AG04450 (cell line): ENCODE results near the gene ADIPOQ. TPM values are rescaled to one million over a fixed set of nuclear protein-coding genes. Genes with fewer than 3 reads are reported as not detected.
"Not testable (repeated sequence)": the region's sequence is repeated elsewhere in the genome, so short reads cannot be mapped to it uniquely, and the experiment has no call there.

Experiments used
- CTCF ChIA-PET: fragments of 300-600, 350-600 bp; formaldehyde crosslinking; extraction: SDS; loops from one replicate; lab custom pipeline; 2022; ENCODE audit warnings: antibody characterized with exemption, inconsistent platforms; lab: Charles Lee
- POLR2A ChIA-PET: fragments of 350-600 bp; formaldehyde crosslinking; extraction: SDS; loops from one replicate; lab custom pipeline; 2021; ENCODE audit warnings: antibody characterized with exemption, inconsistent platforms; lab: Yijun Ruan, JAX
- DNase-seq: peaks from one replicate; pipeline ENCODE4 v3.0.0-alpha.2; 2011; ENCODE audit warnings: low read depth, low spot score
- H3K27ac ChIP-seq: one replicate; pipeline ENCODE4 v1.5.1; 2012; ENCODE audit warnings: low read depth, low read length, control low read depth
- H3K27me3 ChIP-seq: one replicate; pipeline ENCODE4 v1.6.0; 2012; ENCODE audit warnings: low read length; ENCODE audit not compliant: control insufficient read depth, insufficient read depth
- H3K4me3 ChIP-seq: 2 replicates; pipeline ENCODE4 v1.5.1; 2011; ENCODE audit warnings: mild to moderate bottlenecking, low read depth, low read length, control low read depth
- H3K9me3 ChIP-seq: 2 replicates; pipeline ENCODE4 v1.5.1; 2012; ENCODE audit warnings: low read length; ENCODE audit not compliant: control insufficient read depth, insufficient read depth
- CTCF ChIP-seq: IDR thresholded peaks from 2 replicates; pipeline ENCODE4 v1.5.1; 2011; ENCODE audit warnings: low read depth, low read length, control low read depth, inconsistent platforms
- polyA plus RNA-seq: library from polyadenylated mRNA; depleted of rRNA; stranded (reverse); fragments of >200 nt; gene quantifications from 2 replicates; pipeline ENCODE4 v1.2.3, GENCODE V29; 2011

The ADIPOQ gene
- polyA plus RNA-seq, 1 experiment, result not detected

GRCh38 chr3:186854146-186854545 lies 11.6 kb downstream of the ADIPOQ start:
- ChIA-PET POLR2A (no interaction called here), CTCF (no interaction called here)
- Histone ChIP-seq H3K27me3 (peaks cover 6% of the 10 kb centered on the region), H3K27ac (no peak overlapping the region), H3K4me3 (no peak overlapping the region), H3K9me3 (no peaks in the 10 kb centered on the region; the same call in 1 of the 2 replicates)
- no peak for DNase-seq
- no peak for TF ChIP-seq CTCF

- Histone ChIP-seq H3K27ac (no peak overlapping the region), H3K27me3 (peaks cover 6% of the 10 kb centered on the region), H3K9me3 (peaks cover 3% of the 10 kb centered on the region; the same call in 1 of the 2 replicates), H3K4me3 (no peak overlapping the region)
- no peak for DNase-seq
- TF ChIP-seq CTCF, result no peak
- ChIA-PET POLR2A (no interaction called here), CTCF (no interaction called here)
Measured at GRCh38 chr3:186854954-186855353, 12.4 kb downstream of the ADIPOQ start.

- DNase-seq, result no peak
- H3K9me3 ChIP-seq, result peaks cover 3% of the 10 kb centered on the region; the same call in 1 of the 2 replicates
- H3K4me3 ChIP-seq, result no peak overlapping the region
- CTCF ChIA-PET, result interaction anchor here (1.8 kb wide), 1 partner anchor 282 kb away, joined by 7 read pairs; the partner anchor contains the start of gene RPL39L
- POLR2A ChIA-PET, result no interaction called here
- H3K27me3 ChIP-seq, result no peaks in the 10 kb centered on the region
- H3K27ac ChIP-seq, result no peak overlapping the region
- no peak for TF ChIP-seq CTCF
Measured at GRCh38 chr3:186857743-186858142, 15.2 kb downstream of the ADIPOQ start.

- POLR2A ChIA-PET, H3K27ac ChIP-seq, H3K4me3 ChIP-seq, H3K9me3 ChIP-seq, H3K27me3 ChIP-seq, DNase-seq, CTCF ChIA-PET: not testable (repeated sequence)
Measured at GRCh38 chr3:186865215-186865853, 22.8 kb downstream of the ADIPOQ start.

- H3K9me3 ChIP-seq, POLR2A ChIA-PET: not testable (repeated sequence)
Measured at GRCh38 chr3:186866095-186866494, 23.6 kb downstream of the ADIPOQ start.

GRCh38 chr3:186869253-186870100 lies 27.0 kb downstream of the ADIPOQ start:
- no peak for TF ChIP-seq CTCF
- Histone ChIP-seq H3K4me3 (no peak overlapping the region), H3K27ac (no peak overlapping the region), H3K27me3 (no peaks in the 10 kb centered on the region), H3K9me3 (no peaks in the 10 kb centered on the region; the same call in 1 of the 2 replicates)
- ChIA-PET CTCF (interaction anchor here (0.7 to 1.5 kb wide), 3 partner anchors 243 to 872 kb away, joined by 3 to 4 read pairs (median 3); no protein-coding TSS in a partner anchor), POLR2A (no interaction called here)
- DNase-seq, result no peak

More at GRCh38 chr3:186866095-186866494, 23.6 kb downstream of the ADIPOQ start:
- H3K27ac ChIP-seq, H3K27me3 ChIP-seq, DNase-seq, CTCF ChIA-PET, H3K4me3 ChIP-seq: not testable (repeated sequence)
